ENCODE measurements around the gene DUSP8.
"Not testable (repeated sequence)": the region's sequence is repeated elsewhere in the genome, so short reads cannot be mapped to it uniquely, and the experiment has no call there.

DUSP8 gene

DNA sequence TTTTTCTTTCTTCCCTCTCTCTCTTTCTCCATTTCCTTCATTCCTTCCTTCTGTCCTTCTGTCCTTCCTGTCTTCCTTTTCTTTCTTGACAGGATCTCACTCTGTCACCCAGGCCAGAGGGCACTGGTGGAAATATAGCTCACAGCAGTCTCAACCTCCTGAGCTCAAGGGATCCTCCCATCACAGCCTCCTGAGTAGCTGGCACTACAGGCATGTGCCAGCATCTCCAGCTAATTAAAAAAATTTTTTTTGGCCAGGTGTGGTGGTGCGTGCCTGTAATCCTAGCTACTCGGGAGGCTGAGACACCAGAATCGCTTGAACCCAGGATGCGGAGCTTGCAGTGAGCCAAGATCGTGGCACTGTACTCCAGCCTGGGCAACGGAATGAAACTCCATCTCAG lies 4.8 kb upstream of the DUSP8 start:
- TF ChIP-seq, protein P1, sequence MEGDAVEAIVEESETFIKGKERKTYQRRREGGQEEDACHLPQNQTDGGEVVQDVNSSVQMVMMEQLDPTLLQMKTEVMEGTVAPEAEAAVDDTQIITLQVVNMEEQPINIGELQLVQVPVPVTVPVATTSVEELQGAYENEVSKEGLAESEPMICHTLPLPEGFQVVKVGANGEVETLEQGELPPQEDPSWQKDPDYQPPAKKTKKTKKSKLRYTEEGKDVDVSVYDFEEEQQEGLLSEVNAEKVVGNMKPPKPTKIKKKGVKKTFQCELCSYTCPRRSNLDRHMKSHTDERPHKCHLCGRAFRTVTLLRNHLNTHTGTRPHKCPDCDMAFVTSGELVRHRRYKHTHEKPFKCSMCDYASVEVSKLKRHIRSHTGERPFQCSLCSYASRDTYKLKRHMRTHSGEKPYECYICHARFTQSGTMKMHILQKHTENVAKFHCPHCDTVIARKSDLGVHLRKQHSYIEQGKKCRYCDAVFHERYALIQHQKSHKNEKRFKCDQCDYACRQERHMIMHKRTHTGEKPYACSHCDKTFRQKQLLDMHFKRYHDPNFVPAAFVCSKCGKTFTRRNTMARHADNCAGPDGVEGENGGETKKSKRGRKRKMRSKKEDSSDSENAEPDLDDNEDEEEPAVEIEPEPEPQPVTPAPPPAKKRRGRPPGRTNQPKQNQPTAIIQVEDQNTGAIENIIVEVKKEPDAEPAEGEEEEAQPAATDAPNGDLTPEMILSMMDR (conservative IDR thresholded peaks at IDR 0.05; ENCODE audit: low read depth, low read length): no peak
- no peak overlapping the region for H3K4me3 ChIP-seq (ENCODE audit: low read depth, low read length)
- DNase-seq (ENCODE audit: low read depth): no peak

DNA sequence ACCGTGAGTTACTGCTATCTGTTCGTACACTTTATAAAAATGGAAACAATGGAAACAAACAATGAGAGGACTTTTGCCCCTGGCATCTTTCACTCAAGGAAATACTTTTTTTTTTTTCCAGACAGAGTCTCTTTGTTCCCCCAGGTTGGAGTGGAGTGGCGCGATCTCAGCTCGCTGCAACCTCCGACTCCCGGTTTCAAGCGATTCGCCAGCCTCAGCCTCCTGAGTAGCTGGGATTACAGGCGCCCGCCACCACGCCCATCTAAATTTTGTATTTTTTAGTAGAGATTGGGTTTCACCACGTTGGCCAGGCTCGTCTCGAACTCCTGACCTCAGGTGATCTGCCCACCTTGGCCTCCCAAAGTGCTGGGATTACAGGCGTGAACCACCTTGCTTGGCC lies 3.7 kb upstream of the DUSP8 start:
- DNase-seq (ENCODE audit: low read depth); H3K4me3 ChIP-seq (ENCODE audit: low read depth, low read length): not testable (repeated sequence)

DNA sequence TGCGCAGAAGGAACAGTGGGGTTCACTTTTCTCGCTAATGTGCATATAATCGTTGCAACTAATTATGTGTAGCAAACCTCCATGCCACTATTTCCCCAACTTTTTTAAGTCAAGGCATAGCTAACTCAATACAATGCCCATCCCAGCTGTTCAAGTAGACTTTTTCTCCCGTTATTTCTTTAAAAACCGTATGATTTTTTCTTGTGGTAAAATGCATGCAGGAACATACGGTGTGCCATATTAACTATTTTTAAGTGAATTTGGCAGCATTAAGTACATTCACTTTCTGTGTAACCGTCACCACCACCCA lies 2.8 kb upstream of the DUSP8 start:
- no peak overlapping the region for H3K4me3 ChIP-seq (ENCODE audit: low read depth, low read length)
- TF ChIP-seq, protein P1 (conservative IDR thresholded peaks at IDR 0.05; ENCODE audit: low read depth, low read length): no peak
- no peak for DNase-seq (ENCODE audit: low read depth)

DNA sequence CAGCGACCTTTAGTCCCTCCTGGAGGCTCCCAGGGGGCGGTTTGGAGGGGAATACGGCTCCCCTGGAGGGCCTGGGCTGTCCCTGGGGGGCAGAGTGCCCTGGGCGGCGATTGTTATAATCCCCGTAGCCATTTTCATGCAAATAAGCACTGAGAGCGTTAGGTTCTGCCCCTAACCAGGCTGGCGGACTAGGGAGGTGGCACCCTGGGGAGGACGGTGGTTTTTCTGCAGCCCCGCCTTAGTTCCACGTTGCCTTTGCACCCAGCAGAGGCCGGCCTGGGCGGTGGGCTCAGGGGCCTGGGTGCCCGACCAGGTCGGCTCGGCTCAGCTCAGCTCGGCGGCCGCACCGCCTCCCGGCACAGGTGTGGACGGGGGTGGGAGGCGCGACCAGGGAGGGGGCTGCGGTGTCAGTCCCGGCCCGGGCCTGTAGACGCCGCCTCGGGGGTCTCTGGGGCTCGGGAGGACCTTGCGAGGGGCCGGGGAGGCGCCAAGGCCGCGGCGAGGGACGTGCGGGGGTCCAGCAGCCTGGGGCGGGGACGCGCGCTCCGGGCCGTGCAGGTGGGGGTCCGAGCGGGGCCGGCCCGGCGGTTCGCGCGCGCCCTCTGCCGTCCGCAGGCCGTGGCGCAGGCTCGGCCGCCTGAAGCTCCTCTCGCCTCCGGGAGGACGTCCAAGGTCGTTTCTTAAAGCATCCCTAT lies 2.3 kb upstream of the DUSP8 start:
- TF ChIP-seq, protein P1 (conservative IDR thresholded peaks at IDR 0.05; ENCODE audit: low read depth, low read length): peak; percentile 62
- DNase-seq (ENCODE audit: low read depth): peak; percentile 44
- H3K4me3 ChIP-seq (ENCODE audit: low read depth, low read length): no peak overlapping the region

DNA sequence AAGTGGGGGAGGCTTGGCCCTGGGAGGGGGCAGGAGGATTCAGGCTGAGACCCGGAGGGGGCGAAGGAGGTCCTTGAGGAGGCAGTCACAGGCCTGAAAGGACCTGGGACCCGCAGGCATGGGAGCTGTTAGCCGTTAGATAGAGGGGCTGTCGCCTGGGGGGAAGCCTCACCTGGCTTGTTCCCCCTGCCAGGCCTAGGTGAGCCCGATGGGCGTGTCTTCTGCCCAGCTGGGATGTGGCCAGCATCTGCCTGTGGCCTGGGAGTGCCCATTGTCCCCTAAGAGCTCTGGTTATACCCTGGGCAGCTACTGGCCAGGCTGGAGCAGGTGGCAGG lies 1.8 kb upstream of the DUSP8 start:
- no peak for DNase-seq (ENCODE audit: low read depth)
- H3K4me3 ChIP-seq (ENCODE audit: low read depth, low read length): no peak overlapping the region
- TF ChIP-seq, protein P1 (conservative IDR thresholded peaks at IDR 0.05; ENCODE audit: low read depth, low read length): no peak

DNA sequence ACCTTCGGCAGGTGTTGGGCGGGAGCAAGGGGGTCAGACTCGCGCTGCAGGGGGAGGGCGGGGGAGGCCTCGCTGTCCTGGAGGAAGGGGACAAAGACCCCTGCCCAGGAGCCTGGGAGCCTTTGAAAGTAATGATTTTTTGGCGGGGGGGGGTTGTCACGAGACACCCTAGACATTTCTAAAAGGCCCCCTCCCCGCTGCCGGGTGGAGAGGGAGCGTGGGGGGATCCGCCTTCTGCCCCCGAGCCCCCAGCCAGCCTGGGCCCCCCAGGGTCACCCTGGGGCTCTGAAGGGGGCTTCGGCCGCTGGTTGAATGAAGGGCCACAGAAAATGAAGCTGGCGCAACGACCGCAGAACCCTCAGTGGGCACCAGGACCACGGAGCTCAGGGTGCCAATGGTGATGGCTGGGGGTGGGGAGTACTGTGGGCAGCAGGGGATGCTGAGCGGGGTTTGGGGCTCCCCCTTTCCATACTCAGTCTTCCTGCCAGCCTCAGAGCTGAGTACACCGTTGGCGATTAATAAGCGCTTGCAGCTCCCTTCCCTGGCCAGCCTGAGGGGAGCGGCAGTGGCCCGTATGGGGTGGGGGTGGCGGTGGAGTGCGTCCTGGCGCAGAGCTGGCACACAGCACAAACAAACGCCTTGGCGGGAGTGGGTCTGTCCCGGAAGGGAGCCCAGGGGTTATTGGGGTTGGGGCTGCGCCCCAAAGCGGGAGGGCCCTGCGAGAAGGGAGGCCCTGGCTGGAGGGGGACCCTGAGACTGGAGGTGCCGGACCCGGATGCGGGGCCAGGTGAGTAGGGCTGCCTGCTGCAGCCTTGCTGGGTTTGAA lies 1.2 kb upstream of the DUSP8 start:
- no peak overlapping the region for H3K4me3 ChIP-seq (ENCODE audit: low read depth, low read length)
- DNase-seq (ENCODE audit: low read depth): no peak
- TF ChIP-seq, protein P1 (conservative IDR thresholded peaks at IDR 0.05; ENCODE audit: low read depth, low read length): no peak

DNA sequence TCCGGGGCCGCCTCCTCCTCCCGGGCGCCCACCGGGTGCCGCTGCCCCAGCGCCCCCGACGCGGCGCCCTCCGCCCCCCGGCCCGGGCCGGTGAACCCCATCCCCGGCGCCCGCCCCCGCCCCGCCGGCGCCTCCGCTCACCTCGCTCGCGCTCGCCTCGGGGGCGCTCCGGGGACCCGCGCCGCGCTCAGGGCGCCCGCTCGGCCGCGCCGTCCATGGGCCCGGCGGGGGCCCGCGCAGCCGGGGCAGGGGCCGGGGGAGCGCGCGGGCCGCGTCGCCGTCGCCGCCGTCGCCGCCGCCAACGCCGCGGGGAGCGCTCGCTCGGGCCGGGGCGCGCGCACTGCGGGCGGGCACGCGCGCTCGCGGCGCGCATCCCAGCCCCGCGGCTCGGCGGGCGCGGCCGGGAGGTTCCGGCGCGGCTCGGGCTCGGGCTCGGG lies 293 bp downstream of the DUSP8 start:
- no peak for DNase-seq (ENCODE audit: low read depth)
- TF ChIP-seq, protein P1 (conservative IDR thresholded peaks at IDR 0.05; ENCODE audit: low read depth, low read length): no peak
- H3K4me3 ChIP-seq (ENCODE audit: low read depth, low read length): peak overlapping the region; percentile 42
